ENCODE results near the gene HOXC11.

DNA sequence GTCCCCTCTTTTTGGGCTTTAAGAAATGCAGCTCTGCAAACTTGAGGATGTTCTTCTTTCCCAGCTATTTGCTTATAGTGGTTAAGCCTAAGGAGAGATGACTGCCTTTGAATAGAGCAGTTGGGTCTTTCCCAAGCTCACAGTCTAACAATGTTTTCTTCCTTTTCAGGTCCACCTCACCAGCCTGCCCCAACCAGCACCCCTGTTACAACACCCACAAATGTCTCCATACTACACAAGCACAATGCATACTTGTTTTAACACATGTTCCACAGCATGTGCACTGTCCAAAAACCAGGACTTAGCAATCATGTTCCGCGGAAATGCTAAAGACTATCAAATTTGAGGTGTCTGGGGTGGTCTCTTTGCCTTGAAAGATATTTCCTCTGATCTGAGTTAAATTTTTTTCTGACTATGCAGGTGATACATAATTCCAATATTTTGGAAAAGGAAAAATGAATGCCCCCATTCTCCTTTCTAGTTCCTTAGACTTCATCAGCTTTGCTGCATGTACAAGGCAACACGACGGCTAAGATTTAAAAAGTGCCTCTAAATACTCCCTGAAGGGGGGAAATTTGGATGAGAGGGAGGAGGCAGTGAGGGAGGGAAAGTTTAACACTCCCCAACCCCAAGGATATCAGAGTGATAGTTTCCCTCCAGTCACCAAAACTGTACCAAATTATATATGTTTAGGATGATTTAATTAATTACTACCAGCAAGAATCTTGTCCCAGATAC lies 40.9 kb upstream of the HOXC11 start:
- TF ChIP-seq, protein P1, sequence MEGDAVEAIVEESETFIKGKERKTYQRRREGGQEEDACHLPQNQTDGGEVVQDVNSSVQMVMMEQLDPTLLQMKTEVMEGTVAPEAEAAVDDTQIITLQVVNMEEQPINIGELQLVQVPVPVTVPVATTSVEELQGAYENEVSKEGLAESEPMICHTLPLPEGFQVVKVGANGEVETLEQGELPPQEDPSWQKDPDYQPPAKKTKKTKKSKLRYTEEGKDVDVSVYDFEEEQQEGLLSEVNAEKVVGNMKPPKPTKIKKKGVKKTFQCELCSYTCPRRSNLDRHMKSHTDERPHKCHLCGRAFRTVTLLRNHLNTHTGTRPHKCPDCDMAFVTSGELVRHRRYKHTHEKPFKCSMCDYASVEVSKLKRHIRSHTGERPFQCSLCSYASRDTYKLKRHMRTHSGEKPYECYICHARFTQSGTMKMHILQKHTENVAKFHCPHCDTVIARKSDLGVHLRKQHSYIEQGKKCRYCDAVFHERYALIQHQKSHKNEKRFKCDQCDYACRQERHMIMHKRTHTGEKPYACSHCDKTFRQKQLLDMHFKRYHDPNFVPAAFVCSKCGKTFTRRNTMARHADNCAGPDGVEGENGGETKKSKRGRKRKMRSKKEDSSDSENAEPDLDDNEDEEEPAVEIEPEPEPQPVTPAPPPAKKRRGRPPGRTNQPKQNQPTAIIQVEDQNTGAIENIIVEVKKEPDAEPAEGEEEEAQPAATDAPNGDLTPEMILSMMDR (IDR thresholded peaks at IDR 0.05): no peak
- TF ChIP-seq POLR2A (IDR thresholded peaks at IDR 0.05) (no peak), EP300 (IDR thresholded peaks at IDR 0.05; ENCODE audit: low read depth) (no peak), POLR2AphosphoS5 (IDR thresholded peaks at IDR 0.05) (no peak)

All from transverse colon (tissue), 4 donors.